NCI-H146 treated with DMSO at 0.1 percent for 48 hours (cell line): ENCODE measurements around the gene PNMA1.

Experiments used
- DNase-seq: peaks from one replicate; lab custom pipeline; 2025; ENCODE audit not compliant: unreplicated experiment; lab: John Stamatoyannopoulos, UW

PNMA1 gene

DNA sequence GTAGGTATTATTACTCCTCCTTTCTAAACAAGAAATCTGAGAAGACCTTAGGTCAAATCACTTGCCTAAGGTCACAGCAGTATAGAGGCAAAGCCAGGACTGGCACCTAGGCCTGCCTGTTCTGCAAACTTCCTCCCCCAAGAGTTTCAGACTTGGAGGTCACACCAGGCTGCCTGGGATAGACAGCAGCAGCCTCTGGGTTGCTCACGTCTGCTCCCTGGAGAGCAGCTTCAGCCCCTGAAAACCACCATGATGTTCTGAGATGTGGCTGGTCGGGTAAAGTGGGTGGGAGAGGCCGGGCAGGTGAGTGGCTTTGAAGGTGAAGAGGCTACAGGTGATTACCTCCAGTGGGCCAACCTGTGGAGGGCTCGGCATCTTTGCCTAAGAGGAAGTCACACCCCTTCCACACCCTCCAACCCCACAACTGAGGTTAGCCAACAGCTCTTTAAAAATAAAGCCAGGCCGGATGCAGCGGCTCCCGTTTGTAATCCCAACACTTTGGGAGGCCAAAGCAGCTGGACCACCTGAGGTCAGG is 37.0 kb upstream of the PNMA1 start:
- DNase-seq: no peak

DNA sequence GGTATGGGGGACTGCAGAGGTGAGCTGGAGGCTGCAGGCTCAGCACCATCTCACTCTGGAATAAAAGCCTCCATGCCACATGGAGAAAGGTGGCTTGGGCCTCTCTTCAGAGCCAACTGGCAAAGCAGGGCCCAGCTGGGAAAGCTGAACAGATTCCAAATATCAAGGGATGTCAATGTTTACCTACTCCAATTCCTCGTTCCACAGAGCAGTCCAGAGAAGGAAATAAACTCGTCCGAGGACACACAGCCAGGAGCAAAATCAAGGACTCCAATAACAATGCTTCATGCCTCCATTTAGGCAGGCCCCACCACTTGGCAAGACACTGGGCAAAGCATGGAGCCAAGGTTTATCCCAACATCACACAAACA is 36.3 kb upstream of the PNMA1 start:
- DNase-seq: no peak

- no peak for DNase-seq
These were observed 35.7 kb upstream of the PNMA1 start for GRCh38 chr14:73749706-73750530.

GRCh38 chr14:73748858-73749357 is 34.7 kb upstream of the PNMA1 start:
- no peak for DNase-seq

DNA sequence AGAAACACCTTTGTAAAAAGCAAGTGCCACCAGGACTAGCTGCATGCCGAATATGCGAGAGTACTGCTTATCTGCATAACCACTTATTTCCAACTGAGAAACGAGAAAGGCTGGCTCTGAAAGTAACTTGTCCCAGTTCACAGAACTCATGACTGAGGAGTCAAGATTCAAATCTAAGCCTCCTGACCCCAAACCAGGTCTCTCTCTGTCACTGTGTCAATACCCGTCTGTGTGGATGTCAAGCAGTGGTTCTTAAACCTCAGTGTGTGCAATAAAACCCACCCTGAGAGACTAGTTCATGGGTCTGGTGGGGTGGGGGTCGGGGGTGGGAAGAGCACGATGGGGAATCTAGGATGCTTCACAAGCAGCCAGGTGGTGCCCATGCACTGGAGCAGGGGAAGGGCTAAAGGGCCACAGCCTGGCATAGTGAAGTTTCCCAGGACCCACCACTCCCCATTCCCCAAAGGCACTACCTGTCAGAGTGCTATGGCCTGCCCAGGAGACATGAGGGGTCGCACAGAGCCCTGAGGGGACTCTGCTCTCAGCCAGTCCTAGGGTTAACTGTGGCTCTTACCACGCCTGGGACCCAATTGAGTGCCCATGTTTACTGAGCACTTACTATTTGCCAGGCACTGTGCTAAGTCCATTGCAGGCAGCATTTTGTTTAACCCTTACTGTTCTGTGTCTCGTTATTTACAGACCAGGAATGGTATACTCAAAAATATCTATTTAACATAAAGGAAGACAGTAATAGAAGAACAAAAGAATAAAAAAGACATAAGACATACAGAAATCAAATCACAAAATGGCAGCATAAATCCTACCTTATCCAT is 33.4 kb upstream of the PNMA1 start:
- DNase-seq: no peak

DNA sequence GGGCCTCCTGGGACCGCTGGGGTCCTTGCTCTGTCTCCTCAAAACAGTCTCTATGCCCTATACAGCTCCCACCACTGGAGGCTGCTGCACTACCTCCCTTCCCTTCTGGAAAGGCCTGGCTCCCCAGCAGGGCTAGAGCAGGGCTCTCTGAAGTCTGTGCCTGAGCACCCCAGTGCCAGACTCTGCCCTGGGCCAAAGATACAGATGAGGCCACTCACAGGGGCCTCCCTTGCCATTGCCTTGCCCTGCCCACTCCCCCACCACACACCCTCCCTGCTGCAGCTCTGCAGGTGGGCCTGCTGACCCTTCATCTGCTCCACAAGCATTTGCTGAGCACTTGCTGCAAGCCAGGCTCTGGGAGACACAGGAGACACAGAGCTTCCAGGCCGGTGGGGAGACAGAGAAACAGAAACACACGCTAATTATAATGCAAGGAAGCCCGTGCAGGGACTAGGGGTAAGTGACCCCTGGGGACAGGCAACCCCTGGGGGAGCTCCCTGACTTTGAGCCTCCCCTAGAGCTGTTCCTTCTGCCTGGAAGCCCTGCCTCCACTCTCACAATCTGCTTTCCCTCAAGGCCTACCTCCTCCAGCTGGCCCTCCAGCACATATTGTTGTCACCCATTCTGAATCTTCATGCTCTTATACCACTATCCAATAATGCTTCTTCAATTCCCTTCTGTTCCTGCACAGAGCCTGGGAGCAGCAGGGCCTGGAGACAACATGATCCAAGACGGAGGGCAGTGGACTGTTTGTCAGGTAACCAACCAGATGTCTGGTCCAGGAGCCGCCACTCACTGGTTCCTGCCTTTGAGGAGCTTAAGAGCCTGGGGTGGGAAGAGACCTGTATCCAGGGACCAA is 32.6 kb upstream of the PNMA1 start:
- no peak for DNase-seq

DNA sequence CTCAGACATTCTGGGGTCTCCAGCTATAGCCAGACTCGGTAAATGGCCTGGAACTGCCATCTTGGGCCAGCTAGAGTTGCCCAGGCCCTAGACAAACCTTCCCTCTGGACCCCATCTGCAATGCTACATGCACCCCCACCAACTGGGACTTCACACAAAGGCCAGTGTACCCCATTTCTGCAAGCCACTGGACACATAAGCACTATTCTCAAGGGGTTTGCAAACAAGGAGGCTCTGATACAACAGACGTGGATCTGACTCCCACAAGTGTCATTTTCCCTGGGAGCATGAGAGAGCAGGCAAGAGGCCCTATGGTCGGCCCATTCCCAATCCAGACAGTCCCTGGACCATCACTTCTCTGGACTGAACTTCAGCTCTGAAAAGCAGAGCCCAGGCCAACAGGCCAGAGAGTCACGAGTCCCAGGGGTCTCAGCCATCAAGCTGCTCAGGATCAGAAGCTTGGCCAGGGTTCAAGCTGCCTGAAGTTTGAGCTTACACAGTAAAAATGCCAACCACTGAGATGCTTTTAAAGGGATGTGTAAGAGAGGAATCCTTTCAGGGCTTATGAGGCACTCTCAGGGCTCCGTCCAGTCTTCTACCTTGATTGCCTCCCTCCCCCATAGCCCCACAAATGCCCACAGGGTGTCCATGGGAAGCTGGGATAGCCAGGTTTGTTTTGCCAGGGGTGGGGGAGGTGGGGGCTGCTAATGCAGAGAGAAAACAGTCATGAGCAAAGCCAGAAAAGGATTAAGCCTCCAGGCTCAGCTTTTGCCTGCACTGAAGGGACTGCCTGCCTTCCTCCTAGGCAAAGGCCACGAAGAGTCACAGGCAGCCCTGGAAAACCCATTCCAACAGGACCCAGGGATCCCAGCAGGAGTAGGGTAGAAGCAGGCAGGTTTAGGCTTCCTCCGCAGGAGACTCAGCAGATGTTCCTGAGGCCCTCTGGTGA is 31.7 kb upstream of the PNMA1 start:
- no peak for DNase-seq

- DNase-seq: no peak
These were observed 30.8 kb upstream of the PNMA1 start for GRCh38 chr14:73744874-73745529.

DNA sequence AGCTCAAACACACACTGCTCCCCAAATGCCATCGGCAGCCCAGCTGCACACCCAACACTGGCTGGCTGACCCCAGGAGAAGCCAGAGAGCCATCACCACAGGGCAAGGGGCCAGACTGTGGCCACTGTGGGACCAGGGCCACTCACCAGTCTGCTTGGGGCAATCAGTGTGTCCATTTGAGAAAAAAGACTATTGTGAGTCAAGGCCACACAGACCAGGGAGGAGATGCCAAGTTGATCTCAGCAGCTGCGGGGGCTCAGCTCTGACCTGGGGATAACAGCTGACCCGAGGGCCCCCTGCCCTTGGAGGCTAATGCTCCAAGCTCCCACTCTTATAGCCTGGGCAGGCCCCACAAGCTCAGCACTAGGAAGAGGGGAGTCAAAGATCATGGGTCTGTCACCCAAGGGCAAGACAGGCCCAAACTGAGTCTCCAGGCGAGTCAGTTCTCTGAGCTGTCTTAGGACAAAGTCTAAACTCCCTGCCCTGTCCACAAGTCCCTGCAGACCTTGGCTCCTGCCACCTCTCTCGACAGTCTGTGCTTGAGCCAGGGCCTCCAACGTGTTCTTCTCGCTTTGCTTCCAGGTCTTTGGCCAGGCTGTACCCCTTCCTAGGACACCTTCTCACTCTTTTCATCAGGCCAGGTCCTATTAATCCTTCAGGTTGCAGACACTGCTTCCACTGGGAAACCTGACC is 30.1 kb upstream of the PNMA1 start:
- no peak for DNase-seq

- no peak for DNase-seq
These were observed 29.3 kb upstream of the PNMA1 start for GRCh38 chr14:73743431-73743931.

GRCh38 chr14:73742520-73743238 is 28.5 kb upstream of the PNMA1 start:
- DNase-seq: no peak

- no peak for DNase-seq
These were observed 27.8 kb upstream of the PNMA1 start for GRCh38 chr14:73741876-73742519.

DNA sequence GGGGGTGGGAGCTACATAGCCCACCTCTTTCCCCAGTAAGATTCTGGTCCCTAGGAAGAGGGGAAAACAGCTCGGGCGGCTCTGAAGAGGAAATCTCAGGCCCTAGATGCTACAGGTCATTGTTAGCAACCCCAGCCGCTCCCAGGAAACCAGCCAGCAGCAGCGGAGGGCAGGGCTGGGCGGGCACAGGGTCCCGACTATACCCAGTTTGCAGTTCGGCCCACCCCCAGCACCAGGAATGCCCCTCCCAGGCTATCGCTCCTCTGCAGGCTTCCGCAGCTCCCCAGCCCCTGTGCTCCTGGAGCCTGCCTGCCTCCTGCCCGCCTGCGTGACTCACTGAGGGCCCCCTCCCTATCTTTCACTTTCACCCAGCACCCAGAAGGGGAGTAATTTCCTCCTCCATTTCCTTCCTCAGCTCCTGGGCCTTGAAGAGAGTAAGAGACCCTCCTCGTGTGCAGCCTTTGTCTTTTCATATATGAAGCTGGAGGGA is 27.2 kb upstream of the PNMA1 start:
- no peak for DNase-seq

- DNase-seq: no peak
These were observed 26.6 kb upstream of the PNMA1 start for GRCh38 chr14:73740618-73741326.

GRCh38 chr14:73739899-73740617 is 25.9 kb upstream of the PNMA1 start:
- no peak for DNase-seq
